Peyer's patch (tissue), 4 donors: ENCODE measurements around the gene PCED1B.

Experiments used
- POLR2A ChIP-seq, 2 donors: fragments of 450-650 bp; IDR thresholded peaks; one replicate each; pipeline ENCODE4 v1.5.1; 2017; ENCODE audit warnings: antibody characterized with exemption in 2 of 2, mild to moderate bottlenecking in 2 of 2, moderate library complexity in 2 of 2
- TF ChIP-seq, protein P1 (sequence below), 6 experiments: fragments of 450-650 bp in 4 of 6; fragments of 200-600 bp in 2 of 6; sonication (generic) in 1 of 6; IDR thresholded peaks; one replicate each; pipeline ENCODE4 v1.5.1; 2017 to 2019; ENCODE audit warnings: antibody characterized with exemption in 6 of 6, mild to moderate bottlenecking in 3 of 6, moderate library complexity in 1 of 6

DNA sequence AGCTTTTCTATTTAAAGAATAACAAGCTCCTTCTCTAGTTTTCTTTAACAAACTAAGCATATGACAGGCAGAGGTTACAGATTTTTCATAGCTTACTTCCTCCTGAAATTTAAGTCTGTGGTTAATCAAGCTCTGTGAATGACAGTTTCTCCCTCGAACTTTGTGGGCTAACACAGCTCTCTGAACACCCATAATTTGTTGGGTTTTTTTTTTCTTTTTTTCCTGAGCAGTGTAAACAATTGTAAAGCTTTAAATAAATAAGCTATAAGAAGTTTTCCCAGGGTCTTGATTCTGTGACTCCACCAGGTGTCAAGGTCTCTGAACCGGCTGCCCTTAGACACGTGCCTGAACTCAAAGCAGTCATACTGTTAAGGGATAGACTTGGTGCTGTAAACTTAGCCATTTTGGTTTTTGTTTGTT, 128.4 kb downstream of the PCED1B start:
- TF ChIP-seq POLR2A (IDR thresholded peaks at IDR 0.05), result no peak
- TF ChIP-seq, protein P1, sequence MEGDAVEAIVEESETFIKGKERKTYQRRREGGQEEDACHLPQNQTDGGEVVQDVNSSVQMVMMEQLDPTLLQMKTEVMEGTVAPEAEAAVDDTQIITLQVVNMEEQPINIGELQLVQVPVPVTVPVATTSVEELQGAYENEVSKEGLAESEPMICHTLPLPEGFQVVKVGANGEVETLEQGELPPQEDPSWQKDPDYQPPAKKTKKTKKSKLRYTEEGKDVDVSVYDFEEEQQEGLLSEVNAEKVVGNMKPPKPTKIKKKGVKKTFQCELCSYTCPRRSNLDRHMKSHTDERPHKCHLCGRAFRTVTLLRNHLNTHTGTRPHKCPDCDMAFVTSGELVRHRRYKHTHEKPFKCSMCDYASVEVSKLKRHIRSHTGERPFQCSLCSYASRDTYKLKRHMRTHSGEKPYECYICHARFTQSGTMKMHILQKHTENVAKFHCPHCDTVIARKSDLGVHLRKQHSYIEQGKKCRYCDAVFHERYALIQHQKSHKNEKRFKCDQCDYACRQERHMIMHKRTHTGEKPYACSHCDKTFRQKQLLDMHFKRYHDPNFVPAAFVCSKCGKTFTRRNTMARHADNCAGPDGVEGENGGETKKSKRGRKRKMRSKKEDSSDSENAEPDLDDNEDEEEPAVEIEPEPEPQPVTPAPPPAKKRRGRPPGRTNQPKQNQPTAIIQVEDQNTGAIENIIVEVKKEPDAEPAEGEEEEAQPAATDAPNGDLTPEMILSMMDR (IDR thresholded peaks at IDR 0.05), result no peak
